Caki2 (cell line): Measurements from ENCODE around the gene CCDC33. TPM values are rescaled to one million over a fixed set of nuclear protein-coding genes. Genes with fewer than 3 reads are reported as not detected.

Source experiments
- DNase-seq: peaks from one replicate; pipeline ENCODE4 v3.0.0-alpha.2; 2015; ENCODE audit warnings: low read depth
- in situ Hi-C: cut with HindIII; loops from 2 replicates; pipeline ENCODE4 v1.10.0; 2016; ENCODE audit warnings: low sequenced_read_pairs, low pct_unique_long_range_greater_than_20kb, mixed read lengths
- total RNA-seq: library from RNA; depleted of rRNA; stranded (reverse); fragments of >200 nt; shearing (Covaris generic); gene quantifications from 2 replicates; pipeline ENCODE4 v1.2.3, GENCODE V29; 2014; ENCODE audit warnings: low replicate concordance

Gene CCDC33
- total RNA-seq, 1 experiment from 2014 or later = 0.84 TPM

DNA sequence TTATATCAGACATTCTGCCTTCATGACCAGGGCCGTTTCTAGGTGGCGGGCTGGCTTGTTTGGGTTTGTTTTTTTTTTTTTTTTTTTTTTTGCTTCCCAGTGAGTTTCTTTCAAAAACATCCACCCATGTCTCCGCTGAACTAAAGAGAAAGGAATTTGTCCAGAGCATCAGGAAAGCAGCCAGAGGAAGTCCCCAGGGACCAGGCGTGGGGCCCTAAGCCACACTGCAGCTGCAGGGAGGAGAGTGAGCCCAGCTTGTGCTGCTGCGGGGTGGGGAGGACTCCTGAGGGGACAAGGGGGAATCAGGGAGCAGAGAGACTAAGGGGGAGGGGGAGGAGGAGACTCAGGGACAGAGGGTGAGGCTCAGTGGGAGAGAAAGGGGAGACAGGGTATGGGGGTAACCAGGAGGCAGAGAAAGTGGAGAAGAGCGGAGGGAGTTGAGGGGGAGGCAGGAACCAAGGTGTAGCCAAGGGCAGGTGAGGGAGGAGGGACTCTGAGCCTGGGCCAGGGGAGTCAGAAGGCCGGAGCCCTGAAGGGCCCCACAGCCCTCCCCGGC, 81.8 kb downstream of the CCDC33 start:
- DNase-seq = peak; percentile 57
- in situ Hi-C loops = no loop called here

DNA sequence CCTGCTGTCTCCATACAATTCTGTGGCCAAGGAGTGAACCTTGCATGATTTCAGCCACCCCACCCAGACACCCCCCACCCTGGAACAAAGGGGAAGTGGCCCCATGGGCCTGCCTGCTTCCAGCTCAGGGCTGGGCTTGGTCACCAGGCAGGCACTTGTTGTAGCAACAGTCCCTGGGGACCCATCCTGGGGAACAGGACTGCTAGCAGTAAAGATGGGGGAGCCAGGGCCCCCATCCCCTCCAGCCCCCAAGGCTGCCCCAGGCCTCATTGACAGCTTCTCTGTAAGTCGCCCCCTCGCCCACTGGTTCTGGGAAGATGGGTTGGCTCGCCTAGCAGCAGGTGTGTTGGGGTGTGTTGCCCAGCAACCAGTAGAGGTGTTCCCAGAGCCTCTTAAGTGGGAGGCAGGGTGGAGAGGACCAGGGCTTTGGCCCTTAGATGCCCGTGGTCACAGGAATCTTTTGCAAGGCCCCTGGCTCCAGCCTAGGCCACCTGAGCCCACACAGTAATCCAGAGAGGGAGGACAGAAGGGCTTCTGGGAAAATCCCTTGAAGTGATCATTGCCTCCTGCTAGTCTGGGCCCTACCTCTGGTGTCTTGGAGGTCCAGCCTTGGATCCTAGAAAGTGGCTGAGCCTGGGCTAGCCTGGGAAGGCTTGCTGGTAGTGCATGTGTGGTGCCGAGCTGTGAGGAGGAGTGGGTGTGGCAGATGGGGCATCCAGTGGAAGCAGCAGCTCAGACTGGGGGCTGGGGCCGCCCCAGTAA, 82.4 kb downstream of the CCDC33 start:
- DNase-seq = no peak
- in situ Hi-C loops = no loop called here

DNA sequence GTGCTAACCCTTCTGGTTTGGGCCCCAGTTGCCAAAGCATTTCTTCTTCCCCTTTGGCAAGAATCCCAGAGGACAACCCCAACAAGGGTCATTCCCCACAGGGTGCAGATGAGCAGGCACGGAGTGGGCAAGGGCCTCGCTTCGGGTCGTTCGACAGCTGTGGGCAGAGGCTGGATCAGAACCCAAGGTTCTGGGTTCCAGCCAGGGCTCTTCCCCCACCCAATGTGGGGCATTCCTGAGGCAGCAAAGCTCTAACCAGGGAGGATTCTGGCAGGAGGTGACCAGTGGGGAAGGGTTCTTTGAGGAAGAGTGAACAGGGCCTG, 83.0 kb downstream of the CCDC33 start:
- in situ Hi-C loops = no loop called here
- no peak for DNase-seq

DNA sequence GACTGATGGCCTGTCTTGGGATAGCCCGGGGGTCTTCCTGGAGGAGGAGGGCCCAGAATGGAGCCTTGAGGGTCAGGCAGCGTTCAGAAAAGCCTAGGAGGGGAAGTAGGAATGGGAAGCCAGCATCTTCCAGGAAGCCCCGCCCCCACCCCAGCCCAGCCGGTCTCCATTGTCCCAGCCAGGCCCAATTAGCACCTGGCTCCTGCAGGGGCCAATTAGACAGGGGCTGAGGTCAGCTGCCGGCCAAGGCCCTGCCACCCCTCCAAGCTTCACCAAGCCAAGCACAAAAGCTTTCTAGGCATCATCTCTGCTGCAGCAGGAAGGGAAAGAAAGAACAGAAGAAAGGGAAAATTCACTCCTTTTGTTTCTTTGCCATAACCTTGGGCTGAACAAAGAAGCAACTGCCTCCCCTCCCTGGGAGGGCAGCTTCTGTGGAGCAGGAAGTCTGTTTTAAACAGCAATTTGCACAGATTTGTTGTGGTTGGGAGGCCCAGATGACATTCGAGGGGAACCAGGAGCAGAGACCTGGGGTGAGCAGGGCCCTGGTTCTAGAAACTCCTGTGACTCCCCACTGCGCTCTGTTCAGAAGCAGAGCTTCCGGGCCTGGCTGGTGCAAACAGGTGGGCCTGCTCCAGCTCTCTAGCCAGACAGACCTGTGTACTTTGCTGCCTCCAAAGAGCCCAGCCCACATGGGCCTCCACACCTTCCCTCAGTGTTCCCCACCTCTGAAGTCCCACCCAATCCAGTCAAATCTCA, 83.6 kb downstream of the CCDC33 start:
- no peak for DNase-seq
- in situ Hi-C loops = no loop called here

DNA sequence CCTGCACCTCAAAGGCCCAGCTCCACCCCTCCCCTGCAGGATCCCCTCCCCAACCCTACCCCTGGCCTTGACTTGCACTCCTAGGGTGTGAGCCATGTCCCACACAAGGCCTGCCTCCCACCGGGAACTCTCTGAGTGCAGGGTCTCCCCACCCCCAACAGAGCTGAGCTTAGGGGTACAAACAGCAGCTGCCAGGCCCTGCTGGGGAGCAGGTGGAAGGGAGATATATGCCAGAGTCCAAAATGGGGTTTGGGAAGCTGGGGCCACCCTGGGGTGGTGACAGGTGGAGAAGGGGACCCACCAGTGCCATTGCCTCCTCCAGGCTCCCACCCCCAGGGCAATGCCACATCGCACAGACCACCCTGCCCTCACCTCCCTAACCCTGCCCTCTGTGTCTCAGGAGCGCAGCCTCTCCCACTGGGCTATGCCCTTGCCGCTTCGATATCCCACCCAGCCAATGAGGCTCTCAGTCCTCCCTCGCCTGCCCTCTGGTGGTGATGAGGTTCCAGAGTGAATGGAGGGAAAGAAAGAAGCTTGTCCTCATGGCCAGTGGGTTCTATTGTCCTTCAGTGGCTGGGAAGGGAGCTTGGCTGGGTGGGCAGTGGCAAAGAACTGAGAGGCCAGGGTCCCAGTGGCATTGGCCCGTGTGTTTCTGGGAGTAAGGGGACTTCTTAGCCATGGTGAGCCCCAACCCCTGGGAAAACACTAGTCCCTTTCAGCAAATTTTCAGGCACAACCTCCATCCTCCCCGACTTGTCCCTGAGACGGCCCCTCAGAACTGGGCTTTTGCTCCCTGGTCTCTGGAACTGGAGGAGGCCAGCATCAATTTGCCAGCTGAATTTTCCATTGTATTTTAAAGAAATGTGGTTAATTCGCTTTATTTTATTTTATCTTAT, 84.5 kb downstream of the CCDC33 start:
- in situ Hi-C loops = no loop called here
- no peak for DNase-seq

DNA sequence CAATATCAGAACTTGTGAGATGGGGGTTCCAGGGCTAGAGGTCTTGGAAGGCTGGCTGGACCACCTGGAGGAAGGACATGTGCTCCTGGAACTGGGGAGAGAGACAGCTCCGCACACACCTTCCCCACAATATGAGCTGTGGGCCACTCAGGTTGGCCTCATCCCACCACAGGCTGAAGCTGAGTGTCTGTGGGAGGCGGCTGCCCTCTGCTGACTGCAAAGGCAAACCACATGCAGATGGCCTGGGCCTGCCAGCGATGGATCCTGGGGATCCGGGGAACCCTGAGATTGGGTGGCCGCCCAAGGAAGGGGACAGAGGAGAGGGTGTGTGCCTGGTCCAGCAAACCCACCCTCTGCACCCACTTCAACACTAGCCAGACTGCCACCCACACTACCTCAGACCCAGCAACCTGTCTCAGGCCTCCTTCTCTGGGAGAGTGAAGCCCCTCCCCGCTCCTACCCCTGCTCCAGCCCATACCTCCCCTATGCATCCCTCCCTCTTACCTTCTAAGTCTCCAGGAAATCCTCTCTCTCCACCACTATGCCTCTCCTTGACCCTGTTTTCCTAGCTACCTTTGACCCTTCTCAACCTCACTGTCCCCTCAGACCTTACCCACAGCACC, 86.5 kb downstream of the CCDC33 start:
- in situ Hi-C loops = no loop called here
- DNase-seq = peak; percentile 41

DNA sequence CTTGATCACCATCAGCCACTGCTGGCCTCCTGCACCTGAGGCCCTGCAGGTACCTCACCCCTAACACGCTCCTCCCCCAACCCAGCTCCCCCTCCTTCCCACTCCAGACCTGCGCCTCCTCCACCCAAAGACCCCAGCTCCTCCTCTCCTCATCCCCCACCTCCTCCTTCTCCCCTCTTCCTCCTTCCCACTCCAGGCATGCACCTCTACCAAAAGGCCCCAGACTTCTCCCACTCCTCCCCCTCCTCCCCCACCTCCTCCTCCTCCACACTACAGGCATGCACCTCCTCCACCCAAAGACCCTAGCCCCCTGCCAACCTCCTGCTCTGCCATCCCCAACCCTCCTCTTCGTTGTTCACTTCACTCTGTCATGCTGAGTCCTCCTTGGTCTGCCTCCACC, 88.6 kb downstream of the CCDC33 start:
- in situ Hi-C loops = no loop called here
- no peak for DNase-seq

DNA sequence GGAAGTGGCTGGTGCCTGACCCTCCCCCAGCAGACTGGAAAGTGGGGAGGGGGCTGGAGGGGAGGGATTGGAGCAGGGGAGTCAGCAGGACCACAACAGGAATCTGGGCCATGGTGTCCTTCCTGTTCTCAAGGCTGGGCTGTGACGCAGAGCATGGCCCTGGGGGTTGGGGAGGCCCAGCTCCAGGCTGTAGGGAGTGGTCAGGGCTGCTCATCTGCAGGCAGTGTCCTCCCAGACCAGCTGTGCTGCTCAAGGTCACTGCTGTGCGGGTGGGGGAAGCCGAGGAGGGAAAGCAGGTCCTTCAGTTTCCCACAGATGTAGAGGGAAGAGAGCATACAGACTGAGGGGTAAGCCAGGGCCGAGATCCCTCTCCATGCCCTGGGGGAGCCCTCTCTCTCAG, 90.6 kb downstream of the CCDC33 start:
- no peak for DNase-seq
- in situ Hi-C loops = no loop called here

DNA sequence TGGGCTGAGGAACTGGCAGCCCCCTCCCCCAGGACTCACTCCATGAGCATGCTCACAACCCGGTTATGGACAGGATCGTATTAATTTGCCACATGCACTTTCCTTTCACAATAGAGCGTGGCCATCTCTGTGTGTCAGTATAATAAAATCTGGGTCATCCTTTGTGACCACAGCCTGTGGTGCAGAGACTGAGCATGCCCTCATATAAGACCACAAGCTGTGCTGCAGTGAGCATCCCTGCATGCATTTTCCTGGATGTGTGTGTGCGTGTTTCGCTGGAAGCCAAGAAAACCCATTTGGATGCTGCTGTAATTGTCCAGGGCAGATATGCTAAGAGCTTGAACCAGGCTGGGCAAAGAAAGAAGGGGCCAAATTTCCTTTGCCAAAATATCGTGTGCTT, 91.6 kb downstream of the CCDC33 start:
- in situ Hi-C loops = no loop called here
- no peak for DNase-seq

DNA sequence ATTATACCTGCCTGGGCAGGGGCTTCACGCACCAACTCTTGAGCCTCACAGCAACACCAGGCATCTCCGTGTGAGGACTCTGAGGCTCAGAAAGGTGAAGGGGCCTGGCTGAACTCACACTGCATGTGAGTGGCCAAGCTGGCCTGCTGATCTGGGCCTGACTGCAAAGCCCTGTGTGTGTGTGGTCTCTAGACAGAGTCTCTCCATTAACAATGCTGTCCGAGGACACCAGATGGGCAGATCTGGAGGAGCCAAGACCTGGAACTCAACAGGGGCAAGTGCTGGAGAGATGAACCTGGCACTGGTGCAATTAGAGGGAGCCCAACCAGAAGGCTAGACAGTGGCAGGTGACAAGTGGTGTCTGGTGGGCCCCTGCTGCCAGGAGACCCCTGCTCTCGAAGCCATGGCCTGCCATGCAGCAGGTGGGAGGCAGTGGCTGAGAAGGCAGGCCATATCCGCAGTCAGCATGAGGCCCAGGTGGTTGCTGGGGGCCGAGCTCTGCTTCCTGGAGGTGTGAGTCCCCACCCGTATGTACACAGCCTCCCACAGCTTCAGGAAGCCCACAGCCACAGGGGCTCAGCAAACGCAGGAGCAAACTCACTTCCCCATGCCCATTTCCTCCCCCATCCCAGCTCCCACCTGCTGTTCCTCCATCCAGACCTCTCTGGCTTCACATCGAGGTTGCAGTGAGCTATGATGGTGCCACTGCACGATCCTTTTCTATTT, 92.4 kb downstream of the CCDC33 start:
- in situ Hi-C loops = no loop called here
- DNase-seq = no peak

DNA sequence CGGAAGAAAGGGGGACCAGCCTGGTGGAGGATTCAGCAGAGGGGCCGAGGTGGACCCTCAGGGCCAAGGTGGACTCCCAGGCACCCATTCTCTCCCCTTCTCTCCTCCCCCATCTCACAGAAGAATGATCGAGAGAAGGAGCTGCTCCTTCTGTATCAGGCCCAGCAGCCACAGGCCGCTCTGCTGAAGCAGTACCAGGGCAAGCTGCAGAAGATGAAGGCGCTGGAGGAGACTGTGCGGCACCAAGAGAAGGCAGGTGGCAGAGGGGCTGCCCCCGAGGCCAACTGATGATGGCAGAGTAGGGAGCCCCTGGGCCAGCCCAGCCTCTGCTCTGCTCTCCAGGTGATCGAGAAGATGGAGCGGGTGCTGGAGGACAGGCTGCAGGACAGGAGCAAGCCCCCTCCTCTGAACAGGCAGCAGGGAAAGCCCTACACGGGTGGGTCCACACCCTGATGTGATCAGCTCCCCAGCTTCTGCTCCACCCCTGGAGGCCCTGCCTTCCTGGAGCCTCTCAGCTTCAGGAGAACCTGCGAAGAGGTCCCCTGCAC, 94.8 kb downstream of the CCDC33 start:
- no peak for DNase-seq
- in situ Hi-C loops = no loop called here

DNA sequence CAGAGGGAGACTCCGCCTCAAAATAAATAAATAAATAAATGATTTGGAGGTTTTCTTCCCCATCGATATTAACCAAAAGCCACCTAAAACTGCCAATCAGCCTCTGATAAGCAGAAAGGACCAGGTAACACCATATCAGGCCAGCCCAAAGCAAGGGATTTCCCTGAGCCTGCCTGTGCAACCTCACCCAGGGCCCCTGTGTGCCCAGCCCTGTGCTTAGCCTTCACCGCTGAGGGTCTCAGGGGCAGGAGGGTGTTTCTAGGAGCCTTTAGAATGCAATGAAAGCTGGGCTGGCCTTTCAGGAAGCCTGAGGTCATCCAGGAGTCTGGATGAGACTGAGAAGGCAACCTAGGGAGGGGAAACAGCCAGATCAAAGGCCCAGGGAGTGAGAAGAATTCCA, 95.9 kb downstream of the CCDC33 start:
- in situ Hi-C loops = no loop called here
- DNase-seq = no peak

DNA sequence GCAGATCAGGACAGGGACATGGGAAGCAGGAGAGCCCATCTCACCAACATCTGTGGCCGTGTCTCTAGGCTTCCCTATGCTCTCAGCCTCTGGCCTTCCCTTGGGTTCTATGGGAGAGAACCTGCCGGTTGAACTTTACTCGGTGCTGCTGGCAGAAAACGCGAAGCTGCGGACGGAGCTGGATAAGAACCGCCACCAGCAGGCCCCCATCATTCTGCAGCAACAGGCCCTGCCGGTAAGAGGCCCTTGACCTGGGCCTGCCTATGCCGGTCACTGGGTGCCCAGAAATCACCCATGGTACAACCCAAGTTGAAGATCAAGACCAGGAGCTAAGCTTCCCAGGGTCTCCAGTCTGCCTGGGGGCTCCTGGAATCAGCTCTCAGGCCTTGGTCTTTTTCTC, 96.5 kb downstream of the CCDC33 start:
- in situ Hi-C loops = no loop called here
- DNase-seq = no peak

DNA sequence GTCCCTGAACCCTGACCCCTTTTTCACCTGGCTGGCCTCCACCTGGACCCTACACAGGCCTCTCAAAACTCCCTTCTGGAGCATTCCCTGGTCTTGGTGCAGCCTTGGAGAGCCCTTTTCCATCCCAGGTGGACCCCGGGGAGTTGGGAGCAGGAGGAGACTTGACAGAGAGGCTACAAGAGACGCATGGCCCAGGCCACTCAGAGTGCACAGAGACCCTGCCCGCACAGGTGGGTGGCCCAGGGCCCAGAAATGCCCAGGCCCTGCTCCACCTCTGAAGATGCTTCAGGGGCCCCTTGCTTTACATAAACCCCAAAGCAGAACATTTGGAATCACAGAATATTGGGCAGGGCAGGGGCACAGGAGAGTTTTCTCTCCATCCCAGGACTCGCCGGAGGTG, 97.0 kb downstream of the CCDC33 start:
- DNase-seq = no peak
- in situ Hi-C loops = no loop called here

DNA sequence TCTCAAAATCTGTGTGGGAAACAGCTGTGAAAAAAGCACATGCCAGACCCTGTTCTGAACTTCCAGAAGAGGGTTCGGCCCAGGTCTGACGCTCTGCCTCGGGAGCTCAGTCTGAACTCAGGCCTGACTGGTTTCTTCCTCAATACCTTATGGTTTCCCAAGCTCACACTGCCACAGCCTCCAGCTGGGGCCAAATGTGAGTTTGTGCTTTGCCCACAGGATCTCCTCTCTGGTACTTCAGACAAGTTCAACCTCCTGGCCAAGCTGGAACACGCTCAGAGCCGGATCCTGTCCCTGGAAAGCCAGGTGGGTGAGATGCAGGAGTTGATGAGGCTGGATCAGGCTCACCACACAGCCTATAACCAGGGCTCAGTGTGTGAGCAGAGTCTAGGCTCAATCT, 97.5 kb downstream of the CCDC33 start:
- in situ Hi-C loops = no loop called here
- DNase-seq = no peak

DNA sequence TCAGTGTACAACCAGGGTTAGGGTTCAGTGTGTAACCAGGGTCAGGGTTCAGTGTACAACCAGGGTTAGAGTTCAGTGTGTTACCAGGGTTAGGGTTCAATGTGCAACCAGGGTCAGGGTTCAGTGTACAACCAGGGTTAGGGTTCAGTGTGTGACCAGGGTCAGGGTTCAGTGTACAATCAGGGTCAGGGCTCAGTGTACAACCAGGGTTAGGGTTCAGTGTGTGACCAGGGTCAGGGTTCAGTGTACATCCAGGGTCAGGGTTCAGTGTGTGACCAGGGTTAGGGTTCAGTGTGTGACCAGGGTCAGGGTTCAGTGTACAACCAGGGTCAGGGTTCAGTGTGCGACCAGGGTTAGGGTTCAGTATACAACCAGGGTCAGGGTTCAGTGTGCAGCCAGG, 98.0 kb downstream of the CCDC33 start:
- in situ Hi-C loops = no loop called here
- no peak for DNase-seq

DNA sequence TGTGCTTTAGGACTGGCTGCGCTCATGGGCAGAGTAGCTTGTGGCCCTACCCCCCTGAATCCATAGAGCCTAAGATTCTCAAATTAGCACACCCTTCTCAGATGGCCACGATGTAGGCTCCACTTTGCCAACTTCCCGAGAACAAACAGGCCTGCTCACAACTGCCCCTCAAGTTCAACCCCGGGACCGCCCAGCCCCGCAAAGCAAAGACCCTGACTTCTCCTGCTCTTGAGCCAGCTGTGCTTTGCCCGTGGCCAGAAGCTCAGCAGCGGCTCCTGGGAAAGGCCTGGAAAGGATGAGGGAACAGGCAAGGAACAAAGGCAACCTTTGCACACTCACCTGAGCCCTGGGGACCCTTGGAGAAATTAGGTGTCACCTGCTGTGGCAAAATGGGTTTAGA, 99.3 kb downstream of the CCDC33 start:
- DNase-seq = no peak
- in situ Hi-C loops = no loop called here
